GM12878 (cell line): ENCODE results near the gene CISD2. TPM values are rescaled to one million over a fixed set of nuclear protein-coding genes. Genes with fewer than 3 reads are reported as not detected.

ENCODE experiments used
- ATAC-seq: fragments of 200-7000 bp; cut with Tn5 transposase; 3 replicates; pipeline ENCODE4 v1.9.1; 2020; ENCODE audit warnings: mild to moderate bottlenecking, moderate library complexity
- BruUV-seq: library from RNA; stranded (reverse); fragments of 400-500 nt; replicated peaks from 2 replicates; lab custom pipeline; 2021; lab: Mats Ljungman, UMichigan
- CTCF ChIA-PET: fragments of 300-600 bp; sonication (Branson Sonifier 250); formaldehyde crosslinking; extraction: SDS; loops from one replicate; lab custom pipeline; 2021; ENCODE audit warnings: inconsistent platforms; lab: Yijun Ruan, JAX
- POLR2A ChIA-PET: fragments of 350-600 bp; formaldehyde crosslinking; extraction: SDS; loops from one replicate; lab custom pipeline; 2021; ENCODE audit warnings: inconsistent platforms; lab: Charles Lee
- RAD21 ChIA-PET: fragments of 300-600 bp; sonication (Branson Sonifier 250); formaldehyde crosslinking; loops from one replicate; lab custom pipeline; 2023; ENCODE audit warnings: antibody characterized with exemption; ENCODE audit not compliant: unreplicated experiment; lab: Charles Lee
- SMC1A ChIA-PET: fragments of 300-600 bp; sonication (Branson Sonifier 250); formaldehyde crosslinking; loops from one replicate; lab custom pipeline; 2023; ENCODE audit not compliant: unreplicated experiment, uncharacterized antibody; lab: Charles Lee
- DNase-seq: peaks from one replicate; pipeline ENCODE4 v3.0.0-alpha.2; 2011; ENCODE audit warnings: low read depth, low spot score
- FAIRE-seq: peaks from 3 replicates; lab custom pipeline; 2011; peaks lifted over from hg19 to GRCh38; lab: Jason Lieb, UNC
- H2AFZ ChIP-seq: 2 replicates; pipeline ENCODE4 v1.6.0; 2011; ENCODE audit warnings: low read depth, low read length, control low read depth; ENCODE audit not compliant: control insufficient read depth
- H3K27ac ChIP-seq: 2 replicates; pipeline ENCODE4 v1.5.1; 2011; ENCODE audit warnings: control low read depth; ENCODE audit not compliant: control insufficient read depth, insufficient read depth
- H3K27me3 ChIP-seq, 2 experiments: replicated peaks in 1 of 2; 2 replicates each; pipeline versions ENCODE4 v1.6.0 to v1.6.1; 2011; ENCODE audit warnings: low read length in 1 of 2; ENCODE audit not compliant: control insufficient read depth in 2 of 2, insufficient read depth in 2 of 2
- H3K36me3 ChIP-seq, 2 experiments: 2 replicates each; pipeline ENCODE4 v1.5.1; 2011; ENCODE audit warnings: low read length in 1 of 2; ENCODE audit not compliant: control insufficient read depth in 2 of 2, insufficient read depth in 2 of 2
- H3K4me1 ChIP-seq: 2 replicates; pipeline ENCODE4 v1.6.1; 2011; ENCODE audit warnings: mild to moderate bottlenecking, low read length, moderate library complexity, mixed read lengths; ENCODE audit not compliant: control insufficient read depth, insufficient read depth
- H3K4me2 ChIP-seq: 2 replicates; pipeline ENCODE4 v1.6.0; 2011; ENCODE audit warnings: control low read depth; ENCODE audit not compliant: control insufficient read depth, insufficient read depth
- H3K4me3 ChIP-seq: fragments of 200-600 bp; sonication (generic); 2 replicates; pipeline ENCODE4 v1.5.1; 2016
- H3K79me2 ChIP-seq: 2 replicates; pipeline ENCODE4 v1.6.0; 2011; ENCODE audit warnings: low read length; ENCODE audit not compliant: control insufficient read depth, insufficient read depth
- H3K9ac ChIP-seq: 2 replicates; pipeline ENCODE4 v1.8.0; 2011; ENCODE audit warnings: low read length, control low read depth, mixed read lengths; ENCODE audit not compliant: control insufficient read depth, insufficient read depth
- H3K9me3 ChIP-seq: replicated peaks from 3 replicates; pipeline ENCODE4 v1.5.1; 2011; ENCODE audit warnings: mild to moderate bottlenecking, low read length; ENCODE audit not compliant: control insufficient read depth, insufficient read depth
- H4K20me1 ChIP-seq: 2 replicates; pipeline ENCODE4 v1.6.0; 2011; ENCODE audit not compliant: control insufficient read depth, insufficient read depth
- ATF7 ChIP-seq: fragments of 450-650 bp; IDR thresholded peaks from 2 replicates; pipeline ENCODE4 v1.6.1; 2016; ENCODE audit warnings: low read depth, mild to moderate bottlenecking
- BCL11A ChIP-seq: IDR thresholded peaks from 2 replicates; pipeline ENCODE4 v1.6.1; 2011; ENCODE audit warnings: low read depth, low read length
- BCL3 ChIP-seq: IDR thresholded peaks from 2 replicates; pipeline ENCODE4 v1.6.1; 2011; ENCODE audit warnings: borderline replicate concordance, low read depth, mild to moderate bottlenecking, moderate library complexity, low read length; ENCODE audit not compliant: insufficient read depth, poor library complexity, severe bottlenecking
- CHD2 ChIP-seq: IDR thresholded peaks from 2 replicates; pipeline ENCODE4 v1.6.1; 2011; ENCODE audit warnings: low read depth, low read length, improper control_type of control experiment, borderline replicate concordance
- CHD4 ChIP-seq: fragments of 200-600 bp; sonication (generic); IDR thresholded peaks from 2 replicates; pipeline ENCODE4 v1.6.1; 2016; ENCODE audit warnings: mild to moderate bottlenecking
- ETV6 ChIP-seq, 2 experiments: fragments of 450-650 bp in 1 of 2; IDR thresholded peaks in 1 of 2; conservative IDR thresholded peaks in 1 of 2; 2 replicates each; pipeline ENCODE4 v1.6.1; 2014; ENCODE audit warnings: antibody characterized with exemption in 1 of 2, borderline replicate concordance in 1 of 2, low read depth in 1 of 2, mild to moderate bottlenecking in 1 of 2, moderate library complexity in 1 of 2
- FOXM1 ChIP-seq: IDR thresholded peaks from 2 replicates; pipeline ENCODE4 v1.6.1; 2012; ENCODE audit warnings: low read depth, mild to moderate bottlenecking, inconsistent platforms, low read length, moderate library complexity
- HDAC6 ChIP-seq: fragments of 200-600 bp; sonication (generic); IDR thresholded peaks from one replicate; pipeline ENCODE4 v1.8.0; 2017; ENCODE audit warnings: antibody characterized with exemption; ENCODE audit not compliant: unreplicated experiment
- IKZF2 ChIP-seq, 2 experiments: fragments of 450-650 bp; IDR thresholded peaks; 2 replicates each; pipeline ENCODE4 v1.6.1; 2017; ENCODE audit warnings: mild to moderate bottlenecking in 2 of 2, moderate library complexity in 2 of 2
- IRF3 ChIP-seq: fragments of 450-650 bp; IDR thresholded peaks from 2 replicates; pipeline ENCODE4 v1.6.1; 2014; ENCODE audit warnings: mild to moderate bottlenecking
- MYB ChIP-seq: fragments of 150-350 bp; IDR thresholded peaks from 2 replicates; pipeline ENCODE4 v1.6.1; 2014; ENCODE audit warnings: mild to moderate bottlenecking, low read depth, low read length, borderline replicate concordance
- NR2C1 ChIP-seq: fragments of 450-650 bp; IDR thresholded peaks from 2 replicates; pipeline ENCODE4 v1.6.1; 2017; ENCODE audit warnings: antibody characterized with exemption, mild to moderate bottlenecking, moderate library complexity
- PAX8 ChIP-seq: fragments of 450-650 bp; IDR thresholded peaks from 2 replicates; pipeline ENCODE4 v1.6.1; 2017; ENCODE audit warnings: mild to moderate bottlenecking, moderate library complexity
- RB1 ChIP-seq: fragments of 450-650 bp; formaldehyde crosslinking; IDR thresholded peaks from 2 replicates; pipeline ENCODE4 v1.6.1; 2017; ENCODE audit warnings: mild to moderate bottlenecking, borderline replicate concordance
- SMAD5 ChIP-seq: IDR thresholded peaks from 2 replicates; pipeline ENCODE4 v1.6.1; 2016; ENCODE audit warnings: antibody characterized with exemption, low read depth
- SREBF2 ChIP-seq: IDR thresholded peaks from 2 replicates; pipeline ENCODE4 v1.6.1; 2012; ENCODE audit warnings: mild to moderate bottlenecking, low read length
- STAT1 ChIP-seq: fragments of 450-650 bp; conservative IDR thresholded peaks from 2 replicates; pipeline ENCODE4 v1.6.1; 2014; ENCODE audit warnings: antibody characterized with exemption, mild to moderate bottlenecking
- STAT3 ChIP-seq: IDR thresholded peaks from 2 replicates; pipeline ENCODE4 v1.6.1; 2011; ENCODE audit warnings: low read depth, low read length, improper control_type of control experiment
- YBX1 ChIP-seq: fragments of 450-650 bp; IDR thresholded peaks from 2 replicates; pipeline ENCODE4 v1.6.1; 2016; ENCODE audit warnings: antibody characterized with exemption
- ZBED1 ChIP-seq: IDR thresholded peaks from 2 replicates; pipeline ENCODE4 v1.6.1; 2016; ENCODE audit warnings: borderline replicate concordance
- ZNF24 ChIP-seq: fragments of 450-650 bp; IDR thresholded peaks from 2 replicates; pipeline ENCODE4 v1.6.1; 2017; ENCODE audit warnings: antibody characterized with exemption, mild to moderate bottlenecking
- WGBS: methylation state at CpG from one replicate; pipeline ENCODE4 v1.1.6; 2016; ENCODE audit warnings: low lambda C conversion rate; ENCODE audit not compliant: insufficient replicate concordance, insufficient coverage; ENCODE audit errors: missing lambda C conversion rate; 5-methylcytosine and 5-hydroxymethylcytosine counted together
- in situ Hi-C: fragments of 300-500 bp; cut with MboI; formaldehyde crosslinking; loops from 9 replicates; pipeline ENCODE4 v1.14.3; 2018; ENCODE audit warnings: mixed read lengths
- intact Hi-C: fragments of 100-400 bp; cut with micrococcal nuclease; formaldehyde crosslinking; loops from one replicate; pipeline ENCODE4 v1.14.2; 2022; ENCODE audit not compliant: unreplicated experiment
- polyA plus RNA-seq, 11 experiments: library from polyadenylated mRNA; depleted of rRNA in 4 of 11; unstranded in 6 of 11; stranded (reverse) in 5 of 11; fragments of >200 nt; fragmentation: Nextera tagmentation in 4 of 11; fragmentation: Illumina TruSeq in 1 of 11; extraction: Ambion mirVana in 4 of 11; extraction: Trizol in 1 of 11; gene quantifications; 1 replicate in 1 of 11; 2 replicates in 10 of 11; pipeline versions ENCODE4 v1.2.1 to v1.2.3, GENCODE V29; 2011 to 2016; ENCODE audit warnings: inconsistent platforms in 2 of 11, missing spikeins in 2 of 11, low read depth in 1 of 11
- total RNA-seq, 4 experiments: library from RNA; depleted of rRNA in 3 of 4; stranded (reverse); fragments of >200 nt in 3 of 4; fragmentation: Illumina TruSeq in 1 of 4; extraction: Trizol in 1 of 4; gene quantifications; 2 replicates each; pipeline versions ENCODE4 v1.2.1 to v1.2.3, GENCODE V29; 2013 to 2021

The CISD2 gene
- total and polyA plus RNA-seq, 10 of the 15 experiments (the other 5 are each of a cell fraction or from before 2014, with no cell fraction given): 29.5 to 132 (median 38.9) TPM

GRCh38 chr4:102826890-102827673 lies 41.7 kb upstream of the CISD2 start, which contains the start of gene UBE2D3:
Gene UBE2D3, minus strand, starts transcription at chr4:102827551. Its CDS starts 1,043 bp downstream, at chr4:102826508.
- intact Hi-C loops (loop anchor here (2.0 to 10.0 kb wide), 5 partner anchors 248 to 1665 kb away; partner anchors contain the start of genes BDH2, CXXC4 and SLC39A8), in situ Hi-C loops (no loop called here)
- peaks cover 4% of the 10 kb centered on the region; the same call in 1 of the 2 replicates for H3K4me1 ChIP-seq
- CTCF ChIA-PET: interaction anchor here (0.6 to 4.2 kb wide), 11 partner anchors 10 to 1803 kb away, joined by 3 to 30 read pairs (median 6); partner anchors contain the start of genes CISD2 and MANBA
- peaks cover 0 to 3% of the 10 kb centered on the region in 2 experiments; a peak in 1 of 4 replicates for H3K36me3 ChIP-seq
- DNase-seq (peak; percentile 45), ATAC-seq (peak; percentile 58), FAIRE-seq (no peak)
- RAD21 ChIA-PET: interaction anchor here (0.6 to 10.1 kb wide), 21 partner anchors 10 to 327 kb away, joined by 3 to 139 read pairs (median 5); partner anchors contain the start of genes BDH2, CISD2, MANBA and SLC9B1
- peaks cover 63% of the 10 kb centered on the region for H3K79me2 ChIP-seq
- H3K4me2 ChIP-seq: peak within 1 kb of the TSS; percentile 91
- H3K4me3 ChIP-seq: peak within 1 kb of the TSS; percentile 89
- H3K9me3 ChIP-seq: no peaks in the 10 kb centered on the region
- SMC1A ChIA-PET: interaction anchor here (1.0 to 8.9 kb wide), 16 partner anchors 10 to 284 kb away, joined by 3 to 91 read pairs (median 6); partner anchors contain the start of genes BDH2, CISD2, MANBA and SLC9B2
- no TSS peak for BruUV-seq
- peak within 1 kb of the TSS; percentile 100 for H3K9ac ChIP-seq
- POLR2A ChIA-PET: interaction anchor here (0.9 to 11.7 kb wide), 14 partner anchors 12 to 327 kb away, joined by 3 to 164 read pairs (median 4); partner anchors contain the start of genes CISD2, MANBA and NFKB1
- H3K27ac ChIP-seq: peak within 1 kb of the TSS; percentile 99
- no peaks in the 10 kb centered on the region for H3K27me3 ChIP-seq
- WGBS: under 1% methylated on average over 60 of the region's 73 CpGs
- peak within 1 kb of the TSS; percentile 93 for H2AFZ ChIP-seq
- no peaks in the 10 kb centered on the region; the same call in 1 of the 2 replicates for H4K20me1 ChIP-seq
- TF ChIP-seq ZNF24 (0 out of 2 replicates have a peak, but pooled peaks have one; percentile 36), CHD2 (peak; percentile 91), IRF3 (no peak), STAT3 (no peak), YBX1 (no peak), BCL3 (peak; percentile 44), SMAD5 (peak; percentile 95), STAT1 (peak; percentile 86; the same call in 1 of the 2 replicates), NR2C1 (peak; percentile 53; the same call in 1 of the 2 replicates), BCL11A (no peak), IKZF2 (IDR thresholded peaks at IDR 0.05) (peak; percentile 51 to 73), ZBED1 (peak; percentile 76; the same call in 1 of the 2 replicates), ATF7 (0 out of 2 replicates have a peak, but pooled peaks have one; percentile 30), PAX8 (no peak), MYB (0 out of 2 replicates have a peak, but pooled peaks have one; percentile 48), RB1 (peak; percentile 90; the same call in 1 of the 2 replicates), HDAC6 (peak; percentile 78), CHD4 (no peak), ETV6 (conservative IDR thresholded peaks at IDR 0.05 in 1 of 2, IDR thresholded peaks at IDR 0.05 in 1 of 2; ENCODE audit: borderline replicate concordance in 1 of 2, low read depth in 1 of 2) (peak in 1 of 2 experiments; percentile 84; a peak in 2 of 4 replicates), FOXM1 (no peak; the same call in 1 of the 2 replicates), SREBF2 (no peak)
